ENCODE measurements around the gene LRBA.

Gene LRBA

DNA sequence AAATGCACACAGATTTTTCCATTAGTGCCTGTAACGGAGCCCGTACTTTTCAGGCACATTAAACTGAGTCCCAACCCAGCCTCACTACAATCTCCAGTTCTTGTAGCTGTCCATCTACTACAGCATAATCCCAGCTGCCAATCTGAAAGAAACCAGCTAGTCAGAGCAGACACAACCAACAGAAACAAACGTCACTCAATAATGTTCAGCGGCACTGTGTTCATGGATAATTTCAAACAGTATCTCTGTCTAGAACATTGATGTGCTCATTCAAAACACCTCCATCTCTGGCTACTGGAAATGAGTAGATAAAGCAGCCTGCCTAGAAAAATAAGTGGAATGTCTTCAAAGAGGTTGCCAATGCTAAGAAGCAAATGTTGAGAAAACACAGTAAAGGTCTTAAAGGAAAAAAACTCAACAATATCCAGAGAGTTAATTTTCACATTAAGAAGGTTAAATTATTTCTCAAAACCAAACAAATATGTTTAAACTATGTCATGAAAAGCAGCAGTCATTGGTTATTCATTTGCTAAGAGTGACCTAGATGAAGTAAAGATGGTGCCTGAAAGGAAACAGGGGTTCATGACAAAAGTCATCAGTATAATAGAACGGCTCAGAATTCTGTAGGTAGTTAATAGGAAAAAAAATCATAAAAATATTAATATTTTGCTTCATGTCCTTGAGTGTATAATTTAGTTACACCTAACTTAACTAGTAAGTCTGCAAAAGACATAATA lies 678.2 kb downstream of the LRBA start:
- Histone ChIP-seq H3K4me3 (ENCODE audit: low read length) (no peak overlapping the region), H3K36me3 (ENCODE audit: control insufficient read depth, low read depth, low read length) (no peaks in the 10 kb centered on the region), H3K9me3 (ENCODE audit: control insufficient read depth, low read depth, low read length) (no peaks in the 10 kb centered on the region), H3K4me1 (ENCODE audit: control insufficient read depth, low read depth, low read length) (no peaks in the 10 kb centered on the region), H3K9ac (ENCODE audit: low read length) (no peak overlapping the region), H3K27me3 (ENCODE audit: control insufficient read depth, insufficient read depth, low read length) (no peaks in the 10 kb centered on the region), H3K27ac (ENCODE audit: low read length) (no peak overlapping the region)

DNA sequence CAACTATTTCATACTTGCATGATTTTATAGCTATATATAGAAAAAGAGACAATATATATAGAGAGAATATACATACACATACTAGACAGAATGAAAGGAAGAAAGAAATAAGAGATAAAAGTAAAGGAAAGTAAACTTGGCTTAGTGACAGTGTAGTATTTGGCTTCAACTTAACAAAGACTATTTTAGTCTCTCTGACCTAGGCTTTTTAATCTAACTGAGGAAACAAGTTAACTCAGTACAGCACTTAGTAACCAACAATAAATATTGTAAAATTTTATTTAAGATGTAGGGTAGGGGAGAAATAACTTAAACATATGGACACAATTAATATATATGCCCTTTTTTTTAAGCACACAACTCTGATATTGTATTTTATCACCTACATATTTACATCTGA lies 682.1 kb downstream of the LRBA start:
- Histone ChIP-seq H3K9ac (ENCODE audit: low read length) (no peak overlapping the region), H3K9me3 (ENCODE audit: control insufficient read depth, low read depth, low read length) (no peaks in the 10 kb centered on the region), H3K27me3 (ENCODE audit: control insufficient read depth, insufficient read depth, low read length) (no peaks in the 10 kb centered on the region), H3K4me1 (ENCODE audit: control insufficient read depth, low read depth, low read length) (no peaks in the 10 kb centered on the region), H3K27ac (ENCODE audit: low read length) (no peak overlapping the region), H3K4me3 (ENCODE audit: low read length) (no peak overlapping the region), H3K36me3 (ENCODE audit: control insufficient read depth, low read depth, low read length) (no peaks in the 10 kb centered on the region)

DNA sequence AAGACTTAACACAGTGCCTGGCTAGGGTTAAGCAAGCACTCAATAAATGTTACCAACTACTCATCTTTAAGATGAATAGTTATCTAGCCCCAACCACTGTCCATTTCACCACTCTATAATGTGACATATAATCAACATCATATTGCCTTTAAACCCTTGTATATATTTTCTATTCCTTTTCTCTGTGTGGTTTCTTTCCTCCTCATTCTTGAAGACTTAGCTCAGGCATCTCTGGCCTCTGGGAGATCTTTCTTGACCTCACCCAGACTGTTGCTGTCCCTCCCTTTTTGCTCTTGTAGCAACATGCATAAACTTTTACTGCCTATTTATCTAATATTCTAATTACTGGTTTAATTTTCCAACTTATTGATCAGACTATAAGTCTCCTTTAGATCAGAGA lies 683.0 kb downstream of the LRBA start:
- no peak overlapping the region for H3K9ac ChIP-seq (ENCODE audit: low read length)
- H3K4me3 ChIP-seq (ENCODE audit: low read length): no peak overlapping the region
- H3K9me3 ChIP-seq (ENCODE audit: control insufficient read depth, low read depth, low read length): no peaks in the 10 kb centered on the region
- no peaks in the 10 kb centered on the region for H3K27me3 ChIP-seq (ENCODE audit: control insufficient read depth, insufficient read depth, low read length)
- H3K27ac ChIP-seq (ENCODE audit: low read length): no peak overlapping the region
- no peaks in the 10 kb centered on the region for H3K36me3 ChIP-seq (ENCODE audit: control insufficient read depth, low read depth, low read length)
- no peaks in the 10 kb centered on the region for H3K4me1 ChIP-seq (ENCODE audit: control insufficient read depth, low read depth, low read length)

DNA sequence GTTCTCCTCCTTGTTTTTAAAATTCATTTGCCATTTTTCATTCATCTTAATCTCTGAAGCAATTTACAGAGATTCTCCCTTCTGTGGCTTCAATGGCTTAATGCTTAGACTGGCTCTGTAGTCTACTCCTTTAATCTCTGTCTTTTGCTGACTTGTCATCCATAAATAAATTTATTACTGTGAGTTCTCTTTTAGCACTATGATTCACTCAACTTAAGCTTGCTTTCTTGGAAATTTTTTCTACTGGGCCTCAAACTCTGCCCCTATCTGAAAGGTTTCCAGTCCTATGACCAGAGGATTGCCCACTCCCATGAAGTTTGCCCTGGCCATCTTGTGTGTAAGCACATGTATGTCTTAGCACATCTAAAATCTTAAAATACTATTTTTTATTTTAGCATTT lies 685.7 kb downstream of the LRBA start:
- H3K4me1 ChIP-seq (ENCODE audit: control insufficient read depth, low read depth, low read length): no peaks in the 10 kb centered on the region
- H3K36me3 ChIP-seq (ENCODE audit: control insufficient read depth, low read depth, low read length): no peaks in the 10 kb centered on the region
- H3K27ac ChIP-seq (ENCODE audit: low read length): no peak overlapping the region
- no peaks in the 10 kb centered on the region for H3K9me3 ChIP-seq (ENCODE audit: control insufficient read depth, low read depth, low read length)
- no peak overlapping the region for H3K9ac ChIP-seq (ENCODE audit: low read length)
- H3K27me3 ChIP-seq (ENCODE audit: control insufficient read depth, insufficient read depth, low read length): no peaks in the 10 kb centered on the region
- no peak overlapping the region for H3K4me3 ChIP-seq (ENCODE audit: low read length)

DNA sequence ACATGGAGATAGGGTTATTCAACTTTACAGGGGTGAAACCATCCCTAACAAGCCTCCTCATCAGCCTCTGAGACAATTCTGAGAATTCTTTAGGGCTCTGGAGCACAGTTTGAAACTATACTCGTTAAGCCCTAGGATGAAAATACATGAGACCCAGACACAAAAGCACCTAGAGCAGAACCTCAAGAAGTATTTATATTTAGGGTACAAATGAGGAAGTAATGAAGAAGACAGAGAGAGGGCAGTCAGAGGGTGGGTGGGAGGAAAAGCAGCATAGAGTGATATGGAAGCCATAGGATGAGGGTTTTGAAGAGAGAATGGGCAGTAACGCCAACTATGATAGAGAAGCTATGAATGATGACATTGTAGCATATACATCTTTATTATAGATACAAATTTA lies 686.6 kb downstream of the LRBA start:
- no peaks in the 10 kb centered on the region for H3K9me3 ChIP-seq (ENCODE audit: control insufficient read depth, low read depth, low read length)
- H3K27ac ChIP-seq (ENCODE audit: low read length): no peak overlapping the region
- H3K36me3 ChIP-seq (ENCODE audit: control insufficient read depth, low read depth, low read length): no peaks in the 10 kb centered on the region
- H3K27me3 ChIP-seq (ENCODE audit: control insufficient read depth, insufficient read depth, low read length): no peaks in the 10 kb centered on the region
- H3K4me1 ChIP-seq (ENCODE audit: control insufficient read depth, low read depth, low read length): no peaks in the 10 kb centered on the region
- no peak overlapping the region for H3K9ac ChIP-seq (ENCODE audit: low read length)
- no peak overlapping the region for H3K4me3 ChIP-seq (ENCODE audit: low read length)

DNA sequence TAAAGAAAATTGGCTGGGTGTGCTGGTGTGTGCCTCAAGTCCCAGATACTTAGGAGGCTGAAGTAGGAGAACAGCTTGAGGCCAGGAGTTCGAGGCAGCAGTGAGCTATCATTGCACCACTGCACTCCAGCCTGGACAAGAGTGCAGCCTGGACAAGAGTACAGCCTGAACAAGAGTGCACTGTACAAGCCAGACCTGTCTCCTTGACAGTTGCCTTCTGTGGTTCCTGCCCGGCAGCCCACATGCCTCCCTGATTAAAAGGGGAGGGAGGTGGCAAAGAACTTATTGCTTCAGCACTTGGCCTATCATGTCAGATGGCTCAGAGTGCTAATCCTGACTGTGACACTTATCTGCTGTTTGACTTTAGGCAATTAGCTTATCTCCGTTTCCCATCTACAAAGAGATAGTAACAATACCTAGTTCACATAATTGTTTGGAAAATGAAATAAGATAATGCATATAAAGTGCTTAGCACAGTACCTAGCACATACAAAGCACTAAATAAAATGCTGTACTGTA lies 687.8 kb downstream of the LRBA start:
- Histone ChIP-seq H3K4me3 (ENCODE audit: low read length) (no peak overlapping the region), H3K4me1 (ENCODE audit: control insufficient read depth, low read depth, low read length) (no peaks in the 10 kb centered on the region), H3K27ac (ENCODE audit: low read length) (no peak overlapping the region), H3K27me3 (ENCODE audit: control insufficient read depth, insufficient read depth, low read length) (no peaks in the 10 kb centered on the region), H3K9me3 (ENCODE audit: control insufficient read depth, low read depth, low read length) (no peaks in the 10 kb centered on the region), H3K36me3 (ENCODE audit: control insufficient read depth, low read depth, low read length) (no peaks in the 10 kb centered on the region), H3K9ac (ENCODE audit: low read length) (no peak overlapping the region)

DNA sequence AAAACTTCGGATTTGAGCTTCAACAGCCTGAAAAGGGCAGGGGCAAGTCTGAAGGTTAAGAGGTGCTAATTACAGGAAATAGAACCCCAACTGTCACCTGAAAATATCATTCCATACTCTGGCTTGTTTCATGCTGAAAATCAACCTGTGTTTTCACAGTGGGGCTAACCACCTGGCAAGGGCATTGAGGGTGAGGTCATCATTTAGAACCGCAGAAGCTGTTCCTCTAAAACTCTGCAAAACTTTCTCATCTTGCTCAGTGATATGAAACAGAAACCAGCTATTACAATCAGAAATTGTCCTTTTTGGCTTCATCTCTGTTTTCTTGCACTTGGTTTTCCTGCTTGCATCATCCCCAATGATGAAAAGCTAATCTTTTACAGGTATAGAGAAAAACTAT lies 689.2 kb downstream of the LRBA start:
- no peaks in the 10 kb centered on the region for H3K27me3 ChIP-seq (ENCODE audit: control insufficient read depth, insufficient read depth, low read length)
- H3K9me3 ChIP-seq (ENCODE audit: control insufficient read depth, low read depth, low read length): no peaks in the 10 kb centered on the region
- H3K36me3 ChIP-seq (ENCODE audit: control insufficient read depth, low read depth, low read length): no peaks in the 10 kb centered on the region
- H3K4me1 ChIP-seq (ENCODE audit: control insufficient read depth, low read depth, low read length): no peaks in the 10 kb centered on the region
- H3K27ac ChIP-seq (ENCODE audit: low read length): no peak overlapping the region
- no peak overlapping the region for H3K4me3 ChIP-seq (ENCODE audit: low read length)
- H3K9ac ChIP-seq (ENCODE audit: low read length): no peak overlapping the region

DNA sequence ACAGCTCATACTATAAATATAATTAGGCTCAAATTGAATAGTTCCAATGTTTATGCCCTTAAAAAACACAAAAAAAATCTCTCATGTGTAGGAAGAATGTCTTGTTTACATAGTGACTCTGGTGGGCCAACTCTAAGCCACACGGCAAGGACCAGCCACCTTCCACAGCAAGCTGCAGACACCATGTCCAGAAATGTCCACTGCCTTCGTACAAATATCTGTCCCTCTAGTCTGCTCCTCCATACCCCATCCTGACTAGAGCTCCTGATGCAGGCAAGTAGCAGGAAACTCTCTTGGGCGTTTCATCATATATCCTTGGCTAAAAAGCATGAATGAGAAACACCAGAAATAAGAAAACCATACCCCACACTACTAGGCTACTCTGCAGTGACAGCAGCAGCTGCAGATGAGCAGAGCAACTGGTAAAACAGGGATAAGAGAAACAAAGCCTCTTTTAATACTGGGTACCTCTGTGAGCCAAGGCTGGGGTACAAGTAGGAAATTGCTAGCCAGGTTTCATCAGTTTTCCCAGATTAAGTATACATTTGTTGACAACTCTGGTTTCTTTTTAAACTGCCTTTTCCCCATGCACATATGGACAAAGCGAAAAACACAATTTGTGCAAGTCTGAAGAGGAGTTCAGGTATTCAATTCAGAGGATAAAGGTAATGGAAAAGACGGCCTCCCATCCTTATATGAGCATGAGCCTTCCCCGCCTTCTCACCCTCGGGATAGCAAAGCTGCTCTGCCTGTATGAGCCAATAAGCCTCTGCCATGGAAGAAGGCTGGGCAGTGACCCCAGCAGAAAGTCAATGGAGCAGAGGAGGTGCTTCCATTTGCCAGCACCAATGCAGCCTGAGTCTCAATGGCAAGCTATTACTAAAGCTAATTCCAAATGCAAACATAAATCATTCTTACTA lies 691.4 kb downstream of the LRBA start:
- Histone ChIP-seq H3K4me3 (ENCODE audit: low read length) (no peak overlapping the region), H3K27ac (ENCODE audit: low read length) (no peak overlapping the region), H3K36me3 (ENCODE audit: control insufficient read depth, low read depth, low read length) (no peaks in the 10 kb centered on the region), H3K9me3 (ENCODE audit: control insufficient read depth, low read depth, low read length) (no peaks in the 10 kb centered on the region), H3K9ac (ENCODE audit: low read length) (no peak overlapping the region), H3K27me3 (ENCODE audit: control insufficient read depth, insufficient read depth, low read length) (no peaks in the 10 kb centered on the region), H3K4me1 (ENCODE audit: control insufficient read depth, low read depth, low read length) (no peaks in the 10 kb centered on the region)

DNA sequence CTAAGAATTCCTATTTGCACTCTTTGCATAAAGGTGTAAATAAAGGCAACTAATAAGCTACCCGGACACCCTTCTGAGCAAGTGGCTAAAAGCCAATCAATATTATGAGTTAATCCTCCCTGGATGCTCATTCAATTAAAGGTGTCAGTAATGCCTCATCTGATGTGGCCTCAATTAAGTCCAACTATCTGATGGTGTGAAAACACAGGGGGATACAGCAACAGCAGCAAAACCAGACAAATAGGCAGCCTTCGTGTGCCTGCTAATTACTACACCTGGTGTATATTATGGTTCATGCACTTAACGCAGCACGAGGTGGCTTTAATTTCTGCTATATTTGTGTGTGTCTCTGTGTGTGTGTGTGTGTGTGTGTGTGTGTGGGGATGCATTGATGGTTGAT lies 692.4 kb downstream of the LRBA start:
- no peaks in the 10 kb centered on the region for H3K36me3 ChIP-seq (ENCODE audit: control insufficient read depth, low read depth, low read length)
- no peaks in the 10 kb centered on the region for H3K9me3 ChIP-seq (ENCODE audit: control insufficient read depth, low read depth, low read length)
- H3K27ac ChIP-seq (ENCODE audit: low read length): no peak overlapping the region
- H3K4me3 ChIP-seq (ENCODE audit: low read length): no peak overlapping the region
- H3K4me1 ChIP-seq (ENCODE audit: control insufficient read depth, low read depth, low read length): no peaks in the 10 kb centered on the region
- H3K9ac ChIP-seq (ENCODE audit: low read length): no peak overlapping the region
- H3K27me3 ChIP-seq (ENCODE audit: control insufficient read depth, insufficient read depth, low read length): no peaks in the 10 kb centered on the region

DNA sequence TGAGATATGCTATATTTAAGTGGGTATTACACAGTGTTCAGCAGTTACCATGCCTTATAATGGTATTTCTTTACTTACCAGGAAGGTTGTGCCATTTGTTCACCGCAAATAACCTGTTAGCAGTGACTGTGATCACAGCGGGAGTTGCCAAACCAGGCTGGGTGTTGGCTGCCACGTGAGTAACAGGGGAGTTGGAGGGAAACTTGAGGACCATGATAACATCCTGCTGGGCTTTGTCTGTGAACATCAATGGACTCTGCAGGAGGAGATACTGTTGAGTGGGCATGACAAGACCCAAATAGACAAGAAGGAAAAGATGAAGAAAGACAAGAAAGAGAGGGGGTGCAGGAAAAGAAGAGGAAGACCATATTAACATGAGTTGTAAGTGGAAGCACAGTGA lies 694.0 kb downstream of the LRBA start:
- Histone ChIP-seq H3K36me3 (ENCODE audit: control insufficient read depth, low read depth, low read length) (no peaks in the 10 kb centered on the region), H3K9ac (ENCODE audit: low read length) (no peak overlapping the region), H3K27ac (ENCODE audit: low read length) (no peak overlapping the region), H3K9me3 (ENCODE audit: control insufficient read depth, low read depth, low read length) (no peaks in the 10 kb centered on the region), H3K4me3 (ENCODE audit: low read length) (no peak overlapping the region), H3K4me1 (ENCODE audit: control insufficient read depth, low read depth, low read length) (no peaks in the 10 kb centered on the region), H3K27me3 (ENCODE audit: control insufficient read depth, insufficient read depth, low read length) (peaks cover 9% of the 10 kb centered on the region)

DNA sequence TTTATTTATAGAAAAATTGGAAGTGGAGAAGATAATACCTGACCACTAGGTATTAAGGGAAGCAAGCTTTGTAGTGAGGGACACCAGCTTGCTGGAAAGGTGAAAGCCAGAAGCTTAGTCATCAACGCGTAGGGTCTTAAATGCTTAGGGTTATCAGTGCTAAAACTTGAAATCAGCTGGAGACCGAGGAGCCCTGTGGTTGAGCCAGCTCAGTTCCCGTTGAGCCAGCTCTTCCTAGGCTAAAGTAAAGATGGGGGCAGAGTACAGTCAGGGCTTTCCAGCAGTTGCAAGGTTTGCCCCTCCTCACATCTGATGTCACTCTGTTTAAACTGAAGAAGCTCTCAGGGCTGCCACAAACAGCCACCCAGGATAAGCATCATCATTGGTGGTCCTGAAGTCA lies 696.1 kb downstream of the LRBA start:
- Histone ChIP-seq H3K27ac (ENCODE audit: low read length) (no peak overlapping the region), H3K27me3 (ENCODE audit: control insufficient read depth, insufficient read depth, low read length) (peaks cover 9% of the 10 kb centered on the region), H3K4me1 (ENCODE audit: control insufficient read depth, low read depth, low read length) (peaks cover 11% of the 10 kb centered on the region), H3K9ac (ENCODE audit: low read length) (no peak overlapping the region), H3K9me3 (ENCODE audit: control insufficient read depth, low read depth, low read length) (no peaks in the 10 kb centered on the region), H3K36me3 (ENCODE audit: control insufficient read depth, low read depth, low read length) (no peaks in the 10 kb centered on the region), H3K4me3 (ENCODE audit: low read length) (no peak overlapping the region)
